PC-9 (cell line): ENCODE data around the gene IGFBP1. TPM values are rescaled to one million over a fixed set of nuclear protein-coding genes. Genes with fewer than 3 reads are reported as not detected.

Source experiments
- BruUV-seq: library from RNA; stranded (reverse); fragments of 400-500 nt; replicated peaks from 2 replicates; lab custom pipeline; 2021; lab: Mats Ljungman, UMichigan
- CTCF ChIA-PET: fragments of 300-600 bp; sonication (Branson Sonifier 250); formaldehyde crosslinking; loops from one replicate; lab custom pipeline; 2022; ENCODE audit warnings: antibody characterized with exemption; lab: Charles Lee
- POLR2A ChIA-PET: fragments of 300-600 bp; sonication (Branson Sonifier 250); formaldehyde crosslinking; loops from one replicate; lab custom pipeline; 2022; ENCODE audit warnings: antibody characterized with exemption; ENCODE audit not compliant: unreplicated experiment; lab: Charles Lee
- DNase-seq, 2 experiments: peaks; one replicate each; pipeline versions ENCODE4 v3.0.0 to v3.0.0-alpha.2; 2015 to 2022; ENCODE audit warnings: mixed read lengths in 1 of 2
- H2AFZ ChIP-seq: fragments of 200-600 bp; sonication (generic); 2 replicates; pipeline ENCODE4 v1.8.1; 2017; ENCODE audit warnings: antibody characterized with exemption
- H3F3A ChIP-seq: fragments of 200-600 bp; sonication (generic); 2 replicates; pipeline ENCODE4 v1.8.1; 2017; ENCODE audit warnings: antibody characterized with exemption, mild to moderate bottlenecking, low read depth; ENCODE audit not compliant: insufficient read depth
- H3K27ac ChIP-seq: fragments of 200-600 bp; sonication (generic); 2 replicates; pipeline ENCODE4 v1.6.1; 2016; ENCODE audit warnings: mixed run types
- H3K27me3 ChIP-seq: fragments of 200-600 bp; sonication (generic); 2 replicates; pipeline ENCODE4 v1.6.1; 2016; ENCODE audit warnings: low read depth, mixed run types; ENCODE audit not compliant: insufficient read depth
- H3K36me3 ChIP-seq: fragments of 200-600 bp; sonication (generic); 2 replicates; pipeline ENCODE4 v1.6.1; 2016; ENCODE audit warnings: low read depth, mixed run types
- H3K4me1 ChIP-seq: fragments of 200-600 bp; sonication (generic); replicated peaks from 2 replicates; pipeline ENCODE4 v1.6.1; 2016; ENCODE audit warnings: mixed run types; ENCODE audit not compliant: insufficient read depth
- H3K4me2 ChIP-seq: fragments of 200-600 bp; sonication (generic); 2 replicates; pipeline ENCODE4 v1.6.1; 2017; ENCODE audit warnings: mixed run types
- H3K4me3 ChIP-seq: fragments of 200-600 bp; sonication (generic); 2 replicates; pipeline ENCODE4 v1.6.1; 2016; ENCODE audit warnings: mixed run types
- H3K79me2 ChIP-seq: fragments of 200-600 bp; sonication (generic); 2 replicates; pipeline ENCODE4 v1.6.1; 2017; ENCODE audit warnings: low read depth, mixed run types
- H3K9me2 ChIP-seq: fragments of 200-600 bp; sonication (generic); 2 replicates; pipeline ENCODE4 v1.8.1; 2017; ENCODE audit warnings: mild to moderate bottlenecking; ENCODE audit not compliant: insufficient read depth
- H3K9me3 ChIP-seq: fragments of 200-600 bp; sonication (generic); 2 replicates; pipeline ENCODE4 v1.8.1; 2016; ENCODE audit warnings: low read depth; ENCODE audit not compliant: insufficient read depth
- H4K20me1 ChIP-seq: fragments of 200-600 bp; sonication (generic); 2 replicates; pipeline ENCODE4 v1.8.1; 2017; ENCODE audit not compliant: insufficient read depth
- CTCF ChIP-seq: fragments of 200-600 bp; sonication (generic); conservative IDR thresholded peaks from 2 replicates; pipeline ENCODE4 v1.6.1; 2017; ENCODE audit warnings: mixed run types, antibody characterized with exemption, mild to moderate bottlenecking, moderate library complexity
- EZH2 ChIP-seq: fragments of 200-600 bp; sonication (generic); IDR thresholded peaks from 2 replicates; pipeline ENCODE4 v1.8.0; 2017; ENCODE audit warnings: antibody characterized with exemption, low read depth
- intact Hi-C: fragments of 100-400 bp; cut with micrococcal nuclease; formaldehyde crosslinking; loops from one replicate; pipeline ENCODE4 v1.10.0; 2022; ENCODE audit not compliant: unreplicated experiment
- total RNA-seq: library from RNA; stranded (reverse); gene quantifications from 2 replicates; pipeline ENCODE4 v1.2.3, GENCODE V29; 2021

Gene IGFBP1
- total RNA-seq, 1 experiment from 2014 or later, result 0.92 TPM

- DNase-seq, result peak; percentile 28 to 82
- intact Hi-C loops, result no loop called here
- H3K79me2 ChIP-seq, result no peaks in the 10 kb centered on the region
- ChIA-PET POLR2A (no interaction called here), CTCF (interaction anchor here (1.2 kb wide), 1 partner anchor 211 kb away, joined by 5 read pairs; no protein-coding TSS in a partner anchor)
- no peaks in the 10 kb centered on the region for H3K9me2 ChIP-seq
- H3F3A ChIP-seq, result peaks cover 15% of the 10 kb centered on the region; the same call in 1 of the 2 replicates
- H3K27ac ChIP-seq, result peak overlapping the region; percentile 20
- no peak overlapping the region for H2AFZ ChIP-seq
- no TSS peak for BruUV-seq
- no peaks in the 10 kb centered on the region for H4K20me1 ChIP-seq
- H3K27me3 ChIP-seq, result no peaks in the 10 kb centered on the region
- H3K4me2 ChIP-seq, result no peak overlapping the region
- TF ChIP-seq EZH2 (no peak), CTCF (no peak)
- H3K36me3 ChIP-seq, result no peaks in the 10 kb centered on the region
- H3K4me3 ChIP-seq, result no peak overlapping the region
- H3K4me1 ChIP-seq, result peaks cover 23% of the 10 kb centered on the region
- peaks cover 21% of the 10 kb centered on the region for H3K9me3 ChIP-seq
These were observed 13.7 kb upstream of the IGFBP1 start for GRCh38 chr7:45874408-45875131.

- intact Hi-C loops, result no loop called here
- Histone ChIP-seq H3K36me3 (no peaks in the 10 kb centered on the region), H3K9me2 (no peaks in the 10 kb centered on the region), H3F3A (peaks cover 20% of the 10 kb centered on the region), H3K9me3 (peaks cover 25% of the 10 kb centered on the region), H3K79me2 (no peaks in the 10 kb centered on the region), H3K4me3 (no peak overlapping the region), H3K27me3 (no peaks in the 10 kb centered on the region), H3K27ac (no peak overlapping the region), H4K20me1 (no peaks in the 10 kb centered on the region), H2AFZ (no peak overlapping the region), H3K4me1 (peaks cover 24% of the 10 kb centered on the region), H3K4me2 (no peak overlapping the region)
- ChIA-PET CTCF (no interaction called here), POLR2A (no interaction called here)
- peak in 1 of 2 experiments; percentile 29 for DNase-seq
- BruUV-seq, result no TSS peak
- TF ChIP-seq EZH2, result no peak
- no peak for TF ChIP-seq CTCF
These were observed 11.8 kb upstream of the IGFBP1 start for GRCh38 chr7:45876519-45876918.

GRCh38 chr7:45878457-45879144, 9.7 kb upstream of the IGFBP1 start:
- Histone ChIP-seq H3K36me3 (no peaks in the 10 kb centered on the region), H3K4me2 (no peak overlapping the region), H4K20me1 (no peaks in the 10 kb centered on the region), H3K27me3 (no peaks in the 10 kb centered on the region), H3F3A (peaks cover 29% of the 10 kb centered on the region), H3K4me3 (no peak overlapping the region), H3K79me2 (no peaks in the 10 kb centered on the region), H3K9me3 (peaks cover 25% of the 10 kb centered on the region), H3K27ac (no peak overlapping the region), H2AFZ (no peak overlapping the region), H3K4me1 (peaks cover 38% of the 10 kb centered on the region), H3K9me2 (no peaks in the 10 kb centered on the region)
- DNase-seq, result peak in 1 of 2 experiments; percentile 35
- ChIA-PET POLR2A (no interaction called here), CTCF (no interaction called here)
- BruUV-seq, result no TSS peak
- TF ChIP-seq EZH2 (no peak), CTCF (no peak)
- intact Hi-C loops, result no loop called here
